Renal cortex interstitium (tissue), 3 donors: ENCODE measurements around the gene RHD. TPM values are rescaled to one million over a fixed set of nuclear protein-coding genes. Genes with fewer than 3 reads are reported as not detected.

Experiments used
- polyA plus RNA-seq, 3 donors: library from polyadenylated mRNA; unstranded; fragments of 120-200 nt; gene quantifications; one replicate each; pipeline ENCODE4 v1.2.1, GENCODE V29; 2013; ENCODE audit not compliant: insufficient read length in 3 of 3

The RHD gene
- polyA plus RNA-seq, 3 donors = 0.37 to 3.1 (median 0.99) TPM

Other genes starting within 250 kb of the RHD start
- 100 to 1,000 TPM in 2 of 3 donors, 10 to 100 TPM in 1; 94.5 to 125 (median 105) TPM for gene SYF2, start 40.0 kb upstream of the RHD start, polyA plus RNA-seq
- gene RSRP1, start 25.1 kb upstream of the RHD start, polyA plus RNA-seq = 100 to 1,000 TPM; 136 to 237 (median 209) TPM
- 100 to 1,000 TPM; 112 to 135 (median 120) TPM for gene TMEM50A, start 65.8 kb downstream of the RHD start, polyA plus RNA-seq
- gene RHCE, start 148.3 kb downstream of the RHD start, polyA plus RNA-seq = 1 to 10 TPM in 1 of 3 donors, under 1 TPM in 2; 0.62 to 1.2 (median 0.88) TPM
- gene MACO1, start 158.4 kb downstream of the RHD start, polyA plus RNA-seq = 10 to 100 TPM; 24.3 to 30.9 (median 28.0) TPM